Measurements from ENCODE around the gene NDUFV1. TPM values are rescaled to one million over a fixed set of nuclear protein-coding genes. Genes with fewer than 3 reads are reported as not detected.

The NDUFV1 gene
- total and polyA plus RNA-seq, 9 of the 15 experiments (the other 6 are each of a cell fraction or from before 2014, with no cell fraction given): 10.8 to 423 (median 209) TPM

- TF ChIP-seq, protein P1, sequence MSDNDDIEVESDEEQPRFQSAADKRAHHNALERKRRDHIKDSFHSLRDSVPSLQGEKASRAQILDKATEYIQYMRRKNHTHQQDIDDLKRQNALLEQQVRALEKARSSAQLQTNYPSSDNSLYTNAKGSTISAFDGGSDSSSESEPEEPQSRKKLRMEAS (CRISPR knock-in tag; IDR thresholded peaks at IDR 0.05): peak; percentile 50
- TF ChIP-seq CC2D1A (IDR thresholded peaks at IDR 0.05): peak; percentile 70
- TF ChIP-seq ESRRB (CRISPR knock-in tag; IDR thresholded peaks at IDR 0.05; ENCODE audit: borderline replicate concordance): no peak
- peak; percentile 89 for TF ChIP-seq SP1 (CRISPR knock-in tag; IDR thresholded peaks at IDR 0.05)
- 0 out of 4 replicates have a peak, but pooled peaks of 1 of the 2 experiments have one; percentile 9 for TF ChIP-seq TBL1XR1 (IDR thresholded peaks at IDR 0.05; ENCODE audit: low read length in 2 of 2)
- TF ChIP-seq TAF15 (IDR thresholded peaks at IDR 0.05; ENCODE audit: low read depth, low read length): peak; percentile 40; the same call in 1 of the 2 replicates
- TF ChIP-seq PHF8 (IDR thresholded peaks at IDR 0.05; ENCODE audit: borderline replicate concordance, low read length): peak; percentile 57; the same call in 1 of the 2 replicates
- peak; percentile 90 to 91 (median 91) for TF ChIP-seq CTCF (IDR thresholded peaks at IDR 0.05 in 2 of 3, conservative IDR thresholded peaks at IDR 0.05 in 1 of 3; ENCODE audit: insufficient read depth in 2 of 3, low read depth in 1 of 3, low read length in 3 of 3)
- peak; percentile 79 for TF ChIP-seq ZFX (CRISPR knock-in tag; IDR thresholded peaks at IDR 0.05)
- TF ChIP-seq ZNF431 (CRISPR knock-in tag; IDR thresholded peaks at IDR 0.05): peak; percentile 75
- TF ChIP-seq, protein P2, sequence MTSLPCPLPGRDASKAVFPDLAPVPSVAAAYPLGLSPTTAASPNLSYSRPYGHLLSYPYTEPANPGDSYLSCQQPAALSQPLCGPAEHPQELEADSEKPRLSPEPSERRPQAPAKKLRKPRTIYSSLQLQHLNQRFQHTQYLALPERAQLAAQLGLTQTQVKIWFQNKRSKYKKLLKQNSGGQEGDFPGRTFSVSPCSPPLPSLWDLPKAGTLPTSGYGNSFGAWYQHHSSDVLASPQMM (CRISPR knock-in tag; IDR thresholded peaks at IDR 0.05): no peak
- TF ChIP-seq MYBL2 (IDR thresholded peaks at IDR 0.05; ENCODE audit: low read depth): no peak
- no peak for TF ChIP-seq MYBL2 (CRISPR knock-in tag; IDR thresholded peaks at IDR 0.05; ENCODE audit: borderline replicate concordance)
- TF ChIP-seq UBTF (IDR thresholded peaks at IDR 0.05; ENCODE audit: borderline replicate concordance in 1 of 2, low read depth in 2 of 2, low read length in 2 of 2): no peak
- TF ChIP-seq YY1 (IDR thresholded peaks at IDR 0.05; ENCODE audit: borderline replicate concordance in 1 of 3, control insufficient read depth in 1 of 3, extremely low read depth in 1 of 3, insufficient read depth in 3 of 3, insufficient read length in 1 of 3, insufficient replicate concordance in 2 of 3, low read depth in 1 of 3, low read length in 2 of 3): peak in 1 of 3 experiments; percentile 11
- TF ChIP-seq, protein P3, sequence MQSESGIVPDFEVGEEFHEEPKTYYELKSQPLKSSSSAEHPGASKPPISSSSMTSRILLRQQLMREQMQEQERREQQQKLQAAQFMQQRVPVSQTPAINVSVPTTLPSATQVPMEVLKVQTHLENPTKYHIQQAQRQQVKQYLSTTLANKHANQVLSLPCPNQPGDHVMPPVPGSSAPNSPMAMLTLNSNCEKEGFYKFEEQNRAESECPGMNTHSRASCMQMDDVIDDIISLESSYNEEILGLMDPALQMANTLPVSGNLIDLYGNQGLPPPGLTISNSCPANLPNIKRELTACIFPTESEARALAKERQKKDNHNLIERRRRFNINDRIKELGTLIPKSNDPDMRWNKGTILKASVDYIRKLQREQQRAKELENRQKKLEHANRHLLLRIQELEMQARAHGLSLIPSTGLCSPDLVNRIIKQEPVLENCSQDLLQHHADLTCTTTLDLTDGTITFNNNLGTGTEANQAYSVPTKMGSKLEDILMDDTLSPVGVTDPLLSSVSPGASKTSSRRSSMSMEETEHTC (IDR thresholded peaks at IDR 0.05): 0 out of 2 replicates have a peak, but pooled peaks have one; percentile 49
- TF ChIP-seq DIDO1 (tag; IDR thresholded peaks at IDR 0.05; ENCODE audit: low read depth): no peak
- no peak for TF ChIP-seq HNRNPUL1 (IDR thresholded peaks at IDR 0.05; ENCODE audit: low read length)
Measured at GRCh38 chr11:67630228-67630942, 23.6 kb downstream of the NDUFV1 start (continued).
